Muscle layer of duodenum (tissue), 2 donors: ENCODE measurements around the gene CYP4F2.
"Not testable (repeated sequence)": the region's sequence is repeated elsewhere in the genome, so short reads cannot be mapped to it uniquely, and the experiment has no call there.

ENCODE experiments used
- H3K27ac ChIP-seq: one replicate; pipeline ENCODE4 v1.7.0; 2013; ENCODE audit warnings: mild to moderate bottlenecking, low read length
- H3K27me3 ChIP-seq: one replicate; pipeline ENCODE4 v1.7.0; 2013; ENCODE audit warnings: low read depth, mild to moderate bottlenecking, control low read depth, low read length
- H3K36me3 ChIP-seq, 2 donors: one replicate each; pipeline ENCODE4 v1.7.0; 2013; ENCODE audit warnings: low read length in 2 of 2, control low read depth in 1 of 2, mild to moderate bottlenecking in 1 of 2; ENCODE audit not compliant: insufficient read depth in 2 of 2, control insufficient read depth in 1 of 2
- H3K4me1 ChIP-seq, 2 donors: one replicate each; pipeline ENCODE4 v1.7.0; 2013; ENCODE audit warnings: low read length in 2 of 2, mild to moderate bottlenecking in 2 of 2, control low read depth in 1 of 2, moderate library complexity in 1 of 2; ENCODE audit not compliant: insufficient read depth in 2 of 2, control insufficient read depth in 1 of 2
- H3K4me3 ChIP-seq, 2 donors: one replicate each; pipeline ENCODE4 v1.7.0; 2013; ENCODE audit warnings: low read length in 2 of 2, low read depth in 1 of 2, mild to moderate bottlenecking in 1 of 2
- H3K9me3 ChIP-seq, 2 donors: one replicate each; pipeline ENCODE4 v1.7.0; 2013; ENCODE audit warnings: low read length in 2 of 2, control low read depth in 1 of 2, mild to moderate bottlenecking in 1 of 2; ENCODE audit not compliant: control insufficient read depth in 1 of 2
- donor health status: healthy.

CYP4F2 gene

DNA sequence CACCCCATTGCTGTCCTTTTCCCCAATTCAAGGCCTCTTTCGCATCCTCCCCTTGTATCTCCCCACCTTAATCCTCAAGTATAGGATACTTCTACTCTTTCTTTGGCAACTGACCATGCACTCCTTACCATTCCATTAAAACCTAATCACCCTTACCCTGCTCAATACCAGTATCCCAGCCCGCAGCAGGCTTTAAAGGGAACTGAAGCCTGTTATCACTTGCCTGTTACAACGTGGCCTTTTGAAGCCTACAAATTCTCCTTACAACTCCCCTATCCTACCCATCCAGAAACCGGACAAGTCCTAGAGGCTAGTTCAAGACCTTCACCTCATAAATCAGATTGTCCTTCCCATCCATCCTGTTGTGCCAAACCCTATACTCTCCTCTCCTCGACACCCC lies 66.2 kb downstream of the CYP4F2 start:
- no peaks in the 10 kb centered on the region for H3K9me3 ChIP-seq
- H3K27ac ChIP-seq = no peak overlapping the region
- no peaks in the 10 kb centered on the region for H3K27me3 ChIP-seq
- no peak overlapping the region for H3K4me3 ChIP-seq
- peaks cover 4 to 6% of the 10 kb centered on the region in 2 donors for H3K4me1 ChIP-seq
- H3K36me3 ChIP-seq = no peaks in the 10 kb centered on the region

DNA sequence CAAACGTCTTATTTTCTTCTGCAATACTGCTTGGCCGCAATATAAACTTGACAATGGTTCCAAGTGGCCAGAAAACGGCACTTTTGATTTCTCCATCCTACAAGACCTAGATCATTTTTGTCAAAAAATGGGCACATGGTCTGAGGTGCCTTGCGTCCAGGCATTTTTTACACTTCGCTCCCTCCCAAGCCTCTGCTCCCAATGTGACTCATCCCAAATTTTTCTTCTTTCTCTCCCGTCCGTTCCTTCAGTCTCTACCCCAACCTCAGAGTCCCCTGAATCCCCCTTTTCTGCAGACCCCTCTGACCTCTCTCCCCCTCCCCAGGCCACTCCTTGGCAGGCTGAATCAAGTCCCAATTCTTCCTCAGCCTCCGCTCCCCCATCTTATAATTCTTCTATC lies 68.1 kb downstream of the CYP4F2 start:
- H3K36me3 ChIP-seq = no peaks in the 10 kb centered on the region
- H3K4me1 ChIP-seq = no peaks in the 10 kb centered on the region
- H3K27ac ChIP-seq = no peak overlapping the region
- H3K27me3 ChIP-seq = no peaks in the 10 kb centered on the region
- H3K4me3 ChIP-seq = no peak overlapping the region
- H3K9me3 ChIP-seq = no peaks in the 10 kb centered on the region

DNA sequence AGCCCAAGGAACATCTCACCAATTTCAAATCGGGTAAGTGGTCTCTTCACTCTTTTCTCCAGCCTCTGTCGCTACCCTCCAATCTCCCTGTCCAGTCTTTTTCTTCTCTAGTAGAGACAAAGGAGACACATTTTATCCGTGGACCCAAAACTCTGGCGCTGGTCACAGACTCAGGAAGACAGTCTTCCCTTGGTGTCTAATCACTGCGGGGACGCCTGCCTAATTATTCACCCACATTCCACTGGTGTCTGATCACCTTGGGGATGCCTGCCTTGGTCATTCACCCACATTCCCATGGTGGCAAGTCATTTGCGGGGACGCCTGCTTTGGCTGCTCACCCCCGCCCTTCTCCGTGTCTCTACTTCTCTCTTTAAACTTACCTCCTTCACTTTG lies 68.6 kb downstream of the CYP4F2 start:
- Histone ChIP-seq H3K27me3 (no peaks in the 10 kb centered on the region), H3K9me3 (no peaks in the 10 kb centered on the region), H3K27ac (no peak overlapping the region), H3K36me3 (no peaks in the 10 kb centered on the region), H3K4me3 (no peak overlapping the region), H3K4me1 (no peaks in the 10 kb centered on the region)

DNA sequence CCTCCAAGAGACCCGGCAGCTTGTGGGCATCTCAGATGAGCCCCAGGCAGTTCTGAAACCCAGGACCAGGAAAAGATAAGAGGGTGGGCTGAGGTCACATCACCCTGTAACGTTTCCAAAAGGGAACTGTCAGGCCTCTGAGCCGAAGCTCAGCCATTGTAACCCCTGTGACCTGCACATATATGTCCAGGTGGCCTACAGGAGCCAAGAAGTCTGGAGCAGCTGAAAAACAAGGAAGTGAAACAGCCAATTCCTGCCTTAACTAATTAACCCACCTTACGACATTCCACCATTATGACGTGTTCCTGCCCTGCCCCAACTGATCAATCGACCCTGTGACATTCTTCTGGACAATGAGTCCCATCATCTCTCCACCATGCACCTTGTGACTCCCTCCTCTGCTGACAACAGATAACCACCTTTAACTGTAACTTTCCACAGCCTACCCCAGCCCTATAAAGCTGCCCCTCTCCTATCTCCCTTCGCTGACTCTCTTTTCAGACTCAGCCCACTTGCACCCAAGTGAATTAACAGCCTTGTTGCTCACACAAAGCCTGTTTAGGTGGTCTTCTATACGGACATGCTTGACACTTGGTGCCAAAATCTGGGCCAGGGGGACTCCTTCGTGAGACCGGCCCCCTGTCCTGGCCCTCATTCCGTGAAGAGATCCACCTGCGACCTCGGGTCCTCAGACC lies 69.1 kb downstream of the CYP4F2 start:
- H3K27me3 ChIP-seq, H3K27ac ChIP-seq, H3K9me3 ChIP-seq, H3K36me3 ChIP-seq, H3K4me1 ChIP-seq, H3K4me3 ChIP-seq: not testable (repeated sequence)

DNA sequence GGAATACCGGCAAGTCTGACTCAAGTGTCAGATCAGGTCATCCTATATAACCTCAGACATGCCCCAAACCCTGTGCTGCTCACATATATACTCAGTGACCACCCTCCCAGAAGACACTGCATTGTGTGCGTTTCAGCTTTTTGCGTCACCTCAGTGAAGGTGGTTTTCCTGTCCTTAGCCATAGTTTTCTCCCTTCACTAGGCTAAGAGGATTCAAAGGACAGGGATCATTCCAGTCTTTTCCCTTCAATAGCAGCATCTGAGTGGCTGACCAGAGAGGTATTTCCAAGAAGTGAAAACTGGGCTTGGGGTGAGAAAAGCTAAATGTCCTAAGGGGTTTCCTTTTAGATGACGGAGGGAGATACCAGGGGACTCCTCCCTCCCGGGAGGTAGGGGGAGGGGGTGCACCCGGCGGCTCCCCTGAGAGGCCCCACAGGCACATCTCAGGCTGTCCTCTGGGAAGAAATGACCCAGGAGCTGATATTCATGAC lies 69.7 kb downstream of the CYP4F2 start:
- H3K9me3 ChIP-seq = no peaks in the 10 kb centered on the region
- no peaks in the 10 kb centered on the region for H3K36me3 ChIP-seq
- no peak overlapping the region for H3K4me3 ChIP-seq

More for the DNA sequence above, 69.7 kb downstream of the CYP4F2 start:
- Histone ChIP-seq H3K4me1 (no peaks in the 10 kb centered on the region), H3K27ac (no peak overlapping the region), H3K27me3 (no peaks in the 10 kb centered on the region)
